G401 (cell line): ENCODE data around the gene FAM229A. TPM values are rescaled to one million over a fixed set of nuclear protein-coding genes. Genes with fewer than 3 reads are reported as not detected.
A peak's percentile ranks its signal among the peaks of the same experiment; 100 is the strongest.
"Not testable (repeated sequence)": the region's sequence is repeated elsewhere in the genome, so short reads cannot be mapped to it uniquely, and the experiment has no call there.

Experiments used
- DNase-seq: peaks from one replicate; pipeline ENCODE4 v3.0.0-alpha.2; 2015; ENCODE audit warnings: low spot score
- in situ Hi-C: cut with HindIII; loops from 2 replicates; pipeline ENCODE4 v1.10.0; 2016; ENCODE audit warnings: low sequenced_read_pairs, mixed read lengths
- total RNA-seq: library from RNA; depleted of rRNA; stranded (reverse); fragments of >200 nt; shearing (Covaris generic); gene quantifications from 2 replicates; pipeline ENCODE4 v1.2.3, GENCODE V29; 2014; rRNA removed

Gene FAM229A, protein sequence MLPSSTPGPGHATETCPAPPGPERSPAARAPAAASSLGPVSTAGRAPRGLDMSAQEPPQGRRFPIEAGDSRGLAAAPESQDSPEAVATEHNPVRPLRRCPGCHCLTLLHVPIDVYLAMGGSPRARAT
- total RNA-seq = 0.20 and 0.31 TPM in 2 replicates

DNA sequence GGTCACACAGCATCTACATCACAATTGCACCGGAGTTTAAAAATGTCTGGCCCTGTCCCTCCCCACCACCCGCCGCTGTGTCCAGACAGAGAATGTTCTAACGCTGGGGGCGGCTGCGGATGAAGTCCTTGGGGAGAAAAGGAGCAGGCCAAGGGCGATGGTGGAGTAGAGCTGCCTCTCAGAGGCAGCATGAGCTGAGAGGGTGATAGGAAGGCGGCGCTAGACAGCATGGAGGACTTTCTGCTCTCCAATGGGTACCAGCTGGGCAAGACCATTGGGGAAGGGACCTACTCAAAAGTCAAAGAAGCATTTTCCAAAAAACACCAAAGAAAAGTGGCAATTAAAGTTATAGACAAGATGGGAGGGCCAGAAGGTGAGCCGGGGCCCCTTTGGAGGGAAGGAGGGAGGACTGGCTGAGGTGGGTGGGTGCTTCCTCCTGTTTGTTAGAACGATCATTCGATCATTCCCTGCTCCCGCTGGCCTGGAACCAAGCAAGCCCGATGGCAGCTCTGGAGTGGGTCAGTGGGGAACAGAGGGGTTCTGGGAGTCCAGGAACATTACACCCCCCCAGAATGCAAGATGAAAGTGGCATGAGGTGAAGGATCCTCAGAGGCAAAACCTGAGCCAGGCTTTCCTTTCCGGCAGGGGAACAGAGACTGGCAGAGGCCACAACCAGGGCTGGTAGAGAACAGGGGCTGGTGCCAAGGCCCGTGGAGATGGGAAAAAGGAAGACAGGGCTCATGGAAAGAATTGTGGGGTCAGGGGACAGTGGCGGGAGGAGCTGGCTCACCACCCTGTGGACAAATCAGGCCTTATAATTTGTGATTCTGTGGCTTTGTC lies at the start of gene FAM229A, which contains the start of gene TSSK3:
TSS of gene FAM229A (minus strand) at position 12 of the 840 bp plus-strand sequence. CDS start 394 bp downstream, outside the sequence.
TSS of gene TSSK3 (plus strand) at position 66 of the 840 bp plus-strand sequence. CDS start at position 229, 163 bp downstream.
- in situ Hi-C loops = no loop called here

DNA sequence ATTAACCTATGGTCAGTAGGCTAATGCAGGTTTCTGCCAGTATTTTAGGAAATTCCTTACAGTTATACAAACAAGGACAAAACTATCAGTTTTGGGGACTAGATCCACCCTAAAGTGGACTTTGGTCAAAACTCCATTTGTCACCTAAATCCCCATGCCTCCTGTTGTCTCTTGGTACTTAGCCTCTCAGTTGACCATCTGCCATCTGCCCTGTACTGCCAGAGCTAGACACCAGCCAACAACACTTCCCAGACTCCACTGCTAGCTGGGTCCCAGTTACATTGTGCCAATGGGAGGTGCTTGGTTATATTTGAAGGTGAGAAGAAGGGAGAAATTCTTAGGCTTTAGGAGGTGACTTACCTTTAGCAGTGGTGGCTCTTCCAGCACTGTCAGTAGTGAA lies 49.0 kb upstream of the FAM229A start:
- peak; percentile 97 for DNase-seq
- in situ Hi-C loops = no loop called here

More for the DNA sequence above, at the start of gene FAM229A, which contains the start of gene TSSK3:
- no peak for DNase-seq

DNA sequence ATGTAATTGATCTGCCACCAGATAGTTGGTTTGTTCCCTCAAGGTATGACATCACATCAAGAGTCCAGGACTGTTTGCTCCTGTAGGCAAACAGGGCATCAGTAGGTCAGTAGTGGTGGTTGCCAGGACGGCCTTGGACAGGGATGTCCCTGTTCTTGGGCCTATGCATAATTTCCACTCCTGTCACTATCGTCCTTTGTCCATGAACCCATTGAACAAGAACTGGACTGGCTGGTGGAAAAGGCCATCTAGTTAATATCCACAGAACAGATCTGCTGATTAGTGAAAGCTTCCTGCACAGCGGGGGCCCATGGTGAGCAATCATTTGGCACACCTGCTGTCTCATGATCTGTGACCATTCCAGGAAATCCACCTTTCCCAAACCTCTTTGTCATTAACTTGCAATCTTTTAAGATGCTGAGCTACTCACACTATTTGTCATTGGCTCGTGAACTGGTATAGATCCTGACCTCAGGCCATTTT lies 44.4 kb upstream of the FAM229A start:
- DNase-seq = peak; percentile 53
- in situ Hi-C loops = no loop called here

DNA sequence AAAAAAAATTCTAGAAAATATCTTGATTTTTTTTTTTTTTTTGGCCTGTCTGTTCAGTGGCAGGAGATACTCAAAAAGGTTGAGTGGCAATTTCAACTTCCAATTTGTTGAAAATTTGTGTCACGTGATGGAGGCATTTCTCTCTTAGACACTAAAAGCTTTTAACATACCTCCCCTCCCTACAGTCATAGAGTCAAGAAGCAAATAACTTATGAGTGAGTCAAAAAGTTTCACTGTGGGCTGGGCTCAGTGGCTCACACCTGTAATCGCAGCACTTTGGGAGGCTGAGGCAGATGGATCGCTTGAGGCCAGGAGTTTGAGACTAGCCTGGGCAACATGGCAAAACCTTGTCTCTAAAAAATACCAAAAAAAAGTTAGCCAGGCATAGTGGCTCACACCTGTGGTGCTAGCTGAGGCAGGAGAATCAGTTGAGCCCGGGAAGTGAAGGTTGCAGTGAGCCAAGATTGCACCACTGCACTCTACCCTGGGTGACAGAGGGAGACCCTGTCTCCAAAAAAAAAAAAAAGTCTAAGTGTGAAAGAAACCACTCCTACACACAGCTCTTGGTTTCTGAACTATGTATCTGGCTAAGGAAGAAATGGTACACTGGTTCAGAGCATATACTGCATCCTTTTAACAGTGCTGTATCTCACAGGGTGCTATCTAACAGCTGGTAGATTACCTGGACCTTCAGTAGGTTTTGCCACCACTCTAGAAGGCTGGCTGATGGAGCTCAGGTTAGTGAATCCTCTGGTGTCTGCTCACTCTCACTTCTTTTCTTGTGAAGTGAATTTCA lies 43.6 kb upstream of the FAM229A start:
- in situ Hi-C loops = no loop called here
- no peak for DNase-seq

DNA sequence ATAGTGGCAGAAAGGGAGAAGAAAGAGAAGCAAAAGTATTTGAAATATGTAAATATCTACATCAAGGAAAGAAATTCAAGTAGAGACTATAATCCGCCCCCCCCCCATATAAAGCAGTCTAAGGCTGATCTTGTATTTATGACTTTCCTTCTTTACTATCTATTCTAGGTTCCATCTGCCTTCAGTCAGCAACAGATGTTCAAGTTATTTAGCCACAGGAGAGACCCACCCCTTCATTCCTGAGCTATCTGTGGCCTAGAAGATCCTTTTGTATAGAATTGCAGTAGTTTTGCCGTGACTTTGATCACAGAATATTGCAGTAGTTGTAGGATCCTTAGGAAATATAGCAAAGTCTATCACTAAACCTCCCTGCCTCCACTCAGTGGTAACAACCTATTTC lies 42.7 kb upstream of the FAM229A start:
- DNase-seq = no peak
- in situ Hi-C loops = no loop called here

DNA sequence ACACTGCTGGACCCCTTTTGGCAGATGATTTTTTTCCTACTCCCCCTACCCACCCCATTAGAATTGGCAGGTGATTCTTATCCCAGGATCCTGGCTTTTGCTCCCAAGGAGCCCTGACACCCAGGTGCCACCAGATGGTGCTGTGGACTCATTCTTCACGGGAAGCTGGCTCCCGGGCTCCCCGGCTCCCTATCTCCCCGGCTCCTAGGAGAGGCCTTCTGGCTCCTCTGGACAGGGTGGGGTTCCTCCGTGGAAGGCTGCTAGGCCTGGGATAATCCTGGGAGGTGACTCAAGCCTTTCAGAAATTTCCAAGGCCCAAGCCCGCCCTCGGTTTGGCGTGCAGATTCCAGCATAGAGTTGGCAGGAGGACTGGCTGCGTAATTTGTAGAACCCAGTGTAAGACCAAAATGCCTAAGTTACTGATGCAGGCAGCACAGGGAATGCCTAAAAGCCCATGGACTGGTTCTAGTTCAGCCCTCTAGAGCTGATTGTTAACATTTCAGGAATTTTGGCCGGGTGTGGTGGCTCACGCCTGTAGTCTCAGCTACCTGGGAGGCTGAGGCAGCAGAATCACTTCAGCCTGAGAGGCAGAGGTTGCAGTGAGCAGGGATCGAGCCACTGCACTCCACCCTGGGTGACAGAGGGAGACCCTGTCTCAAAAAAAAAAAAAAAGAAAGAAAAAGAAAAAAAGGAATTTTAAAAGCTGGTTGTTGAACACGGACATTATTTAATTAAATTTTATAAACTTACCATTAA lies 38.8 kb upstream of the FAM229A start:
- DNase-seq = peak; percentile 91

DNA sequence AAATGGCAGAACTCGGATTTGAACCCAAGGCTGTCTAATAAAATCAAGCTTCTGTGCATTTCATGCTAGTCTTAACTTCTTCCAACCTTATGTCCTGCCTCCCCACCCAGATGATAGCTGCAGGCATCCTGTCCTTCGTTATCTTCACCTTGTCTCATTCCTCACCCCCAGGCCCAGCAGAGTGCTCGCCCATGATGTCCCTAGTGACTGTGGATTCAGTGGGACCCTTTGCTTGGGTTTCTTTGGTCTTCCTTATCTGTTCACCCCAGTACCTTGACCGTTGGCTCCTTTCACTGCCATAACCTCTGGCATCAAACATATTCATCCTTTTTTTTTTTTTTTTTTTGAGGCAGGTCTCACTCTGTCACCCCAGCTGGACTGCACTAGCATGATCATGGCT lies 37.6 kb upstream of the FAM229A start:
- in situ Hi-C loops = no loop called here
- DNase-seq = no peak

More for the DNA sequence above, 38.8 kb upstream of the FAM229A start:
- in situ Hi-C loops = no loop called here

DNA sequence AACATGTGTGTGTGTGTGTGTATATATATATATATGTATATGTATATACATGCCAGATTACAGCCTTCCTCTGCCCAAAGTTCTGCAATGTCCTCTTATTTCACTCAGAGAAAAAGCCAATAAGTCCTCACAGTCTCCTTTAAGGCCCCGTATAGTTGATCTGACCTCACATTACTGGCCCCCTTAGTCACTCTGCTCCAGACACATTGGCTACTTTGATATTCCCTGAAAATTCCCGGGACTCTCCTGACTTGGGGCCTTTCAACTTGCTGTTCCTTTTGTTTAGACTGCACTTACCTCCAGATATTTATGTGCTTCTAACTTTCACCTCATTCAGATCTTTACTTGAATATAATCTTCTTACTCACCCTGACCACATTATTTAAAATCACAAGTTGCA lies 36.1 kb upstream of the FAM229A start:
- in situ Hi-C loops = no loop called here
- DNase-seq = no peak

DNA sequence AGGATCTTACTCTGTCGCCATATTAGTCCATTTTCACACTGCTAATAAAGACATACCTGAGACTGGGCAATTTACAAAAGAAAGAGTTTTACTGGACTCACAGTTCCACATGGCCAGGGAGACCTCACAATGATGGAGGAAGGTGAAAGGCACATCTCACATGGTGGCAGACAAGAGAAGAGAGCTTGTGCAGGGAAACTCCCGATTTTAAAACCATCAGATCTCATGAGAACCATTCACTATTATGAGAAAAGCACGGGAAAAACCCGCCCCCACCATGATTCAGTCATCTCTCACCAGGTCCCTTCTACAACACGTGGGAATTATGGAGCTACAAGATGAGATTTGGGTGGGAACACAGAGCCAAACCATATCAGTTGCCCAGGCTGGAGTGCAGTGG lies 34.2 kb upstream of the FAM229A start:
- in situ Hi-C loops, DNase-seq: not testable (repeated sequence)

DNA sequence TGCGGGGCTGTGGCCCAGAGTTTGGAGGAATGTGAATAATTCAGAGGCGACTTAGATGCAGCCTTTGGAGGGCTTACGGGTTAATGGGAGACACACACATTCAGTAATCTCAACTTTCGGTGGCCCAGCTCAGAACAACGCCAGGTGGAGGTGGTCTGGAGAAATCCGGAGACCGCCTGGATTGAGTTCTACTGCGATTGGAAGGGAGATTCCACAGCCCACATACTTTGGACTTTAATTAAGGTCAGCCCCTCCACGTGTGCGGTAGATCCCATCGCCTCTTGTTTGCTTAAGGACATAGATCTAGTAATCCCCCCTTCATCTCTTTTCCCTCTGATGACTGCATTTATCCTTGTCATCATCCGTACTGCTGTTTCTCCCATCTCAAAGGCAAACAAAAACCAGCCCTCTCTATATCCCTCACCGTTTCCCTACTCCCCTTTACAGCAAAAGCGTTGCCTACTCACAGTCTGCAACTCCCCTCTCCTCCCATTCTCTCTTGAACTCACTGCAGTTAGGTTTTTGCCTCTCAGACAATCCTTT lies 32.7 kb upstream of the FAM229A start:
- DNase-seq = no peak
- in situ Hi-C loops = no loop called here

DNA sequence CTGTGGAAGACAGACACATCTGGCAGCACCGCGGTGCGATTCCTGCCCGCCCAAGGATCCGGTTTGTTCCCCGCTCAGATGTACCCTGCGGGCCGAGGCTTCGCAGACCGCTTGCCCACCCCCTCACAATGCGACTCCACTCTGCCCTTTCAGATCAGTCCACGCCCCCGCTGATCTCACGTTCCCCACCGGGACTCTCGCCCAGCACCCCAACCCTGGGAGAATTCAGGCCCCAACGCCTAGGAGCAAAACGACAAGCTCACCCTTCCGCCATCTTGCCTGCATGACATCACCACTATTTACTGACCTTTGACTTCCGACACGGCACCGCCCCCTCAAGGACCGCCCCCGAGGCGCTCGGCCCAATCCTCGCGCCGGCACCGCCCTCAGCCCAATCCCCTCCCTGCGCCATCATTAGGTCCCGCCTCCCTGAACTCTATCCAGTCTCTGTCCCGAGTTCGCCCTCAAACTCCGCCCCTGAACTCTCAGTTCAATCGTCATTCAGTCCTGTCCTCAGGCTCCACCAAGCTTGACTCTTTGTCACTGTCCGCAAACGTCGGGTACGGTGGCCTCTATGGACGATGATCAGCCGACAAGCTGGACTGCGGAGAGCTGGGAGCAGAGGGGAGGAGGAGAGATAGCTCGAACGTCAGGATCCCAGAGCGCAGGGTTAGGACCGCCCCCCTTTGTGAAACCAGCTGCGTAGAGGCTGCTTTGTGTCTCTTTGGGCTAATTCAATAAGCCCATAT lies 32.0 kb upstream of the FAM229A start, which contains the start of gene BSDC1:
TSS of gene BSDC1 (minus strand) at position 301 of the 749 bp plus-strand sequence. CDS start at position 274, 27 bp downstream.
- DNase-seq = peak; percentile 100
- in situ Hi-C loops = no loop called here

DNA sequence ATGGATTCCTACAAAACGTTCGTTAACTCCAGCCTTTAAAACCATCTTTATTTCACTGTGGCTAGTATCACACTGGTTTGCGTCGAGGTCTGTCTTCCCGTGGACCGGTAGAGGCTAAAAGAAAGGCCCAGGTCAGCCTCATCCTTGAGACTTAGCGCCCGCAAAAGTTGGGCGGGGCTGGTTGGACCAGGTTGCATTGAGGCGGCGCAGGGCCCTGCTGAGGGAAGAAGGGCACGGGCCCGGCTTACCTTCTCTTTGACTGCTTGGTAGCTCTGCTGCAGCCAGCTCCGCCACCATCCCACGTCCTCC lies 31.5 kb upstream of the FAM229A start:
- DNase-seq = no peak
- in situ Hi-C loops = no loop called here

DNA sequence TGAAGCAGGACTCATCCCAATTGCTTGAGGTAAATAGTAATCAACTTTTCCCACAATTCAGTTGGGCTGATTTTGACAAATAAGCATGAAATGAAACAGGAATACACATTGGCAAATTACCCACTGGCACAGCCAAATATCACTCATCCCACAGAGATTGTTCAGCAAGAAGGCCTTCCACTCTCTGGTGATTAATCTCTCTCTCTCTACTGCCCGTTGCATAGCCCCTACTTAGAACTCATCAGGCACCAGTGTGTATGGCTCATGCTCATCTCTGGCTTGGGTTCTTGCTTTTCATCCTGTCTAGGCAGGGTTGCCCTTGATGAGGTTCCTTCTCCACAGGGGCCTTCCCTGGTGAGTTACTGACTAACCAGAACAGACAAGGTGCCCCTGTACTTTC lies 30.9 kb upstream of the FAM229A start:
- in situ Hi-C loops = no loop called here

DNA sequence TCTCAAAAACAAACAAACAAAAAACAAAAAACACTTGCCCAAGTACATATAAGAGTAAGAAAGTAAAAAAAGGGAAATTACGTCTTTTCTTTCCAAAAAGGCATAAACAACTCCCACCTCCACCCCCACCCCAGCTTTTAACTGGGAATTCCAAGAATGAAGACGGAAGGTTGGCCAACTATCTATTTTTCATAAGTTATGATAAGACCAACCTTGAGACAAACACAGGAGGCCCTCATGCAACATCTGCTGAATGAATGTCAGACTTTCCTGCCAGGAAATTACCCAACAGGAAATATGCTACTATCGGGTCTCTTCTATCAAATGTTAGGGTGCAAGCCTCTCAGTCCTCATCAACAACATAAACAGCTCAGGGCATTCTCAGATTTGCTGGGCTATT lies 30.0 kb upstream of the FAM229A start:
- in situ Hi-C loops = no loop called here
- no peak for DNase-seq

More for the DNA sequence above, 30.9 kb upstream of the FAM229A start:
- no peak for DNase-seq

DNA sequence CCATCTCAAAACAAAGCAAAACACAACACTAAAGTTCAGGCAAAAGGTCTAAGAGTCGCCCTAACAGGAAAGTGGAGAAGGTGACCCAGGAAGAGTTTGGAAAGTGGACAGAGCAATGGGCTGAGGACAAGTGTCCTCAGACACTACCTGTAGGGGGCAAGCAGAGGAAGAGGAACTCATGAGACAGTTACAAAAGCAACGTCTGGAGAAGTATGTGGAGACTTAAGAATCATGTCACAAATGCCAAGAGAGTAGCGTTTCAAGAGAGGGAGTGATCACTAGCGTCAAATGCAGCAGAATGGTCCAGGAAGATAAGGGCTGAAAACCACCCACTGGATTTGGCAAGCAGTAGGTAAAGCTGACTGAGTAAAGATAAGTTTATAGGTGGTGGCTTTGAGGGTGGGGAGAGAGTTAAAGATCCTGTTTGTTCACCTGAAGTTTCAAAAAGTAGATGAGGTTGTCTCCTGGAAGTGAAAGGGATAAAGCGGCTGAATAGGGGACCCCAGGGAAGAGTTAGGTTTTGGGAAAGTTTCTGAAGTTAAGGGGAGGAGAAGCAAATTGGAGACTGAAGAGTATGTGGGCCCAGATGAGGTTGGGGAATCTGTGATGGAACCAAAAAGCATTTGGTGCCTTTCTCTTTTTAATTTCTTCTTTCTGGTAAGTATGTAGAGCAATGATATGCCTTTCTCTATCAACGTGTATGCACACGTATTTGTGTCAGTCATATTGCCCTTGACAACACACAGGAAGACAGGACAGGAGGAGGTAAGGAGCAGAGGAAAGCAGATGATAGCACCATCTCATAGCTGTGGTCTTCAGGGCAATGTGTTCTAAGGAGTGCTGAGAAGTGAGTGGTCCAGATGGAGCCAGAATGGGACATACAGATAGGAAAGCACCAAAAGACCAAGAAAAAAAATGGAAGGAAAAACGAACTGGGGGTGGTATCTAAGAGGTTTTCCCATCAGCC lies 28.9 kb upstream of the FAM229A start:
- in situ Hi-C loops = no loop called here
- no peak for DNase-seq

DNA sequence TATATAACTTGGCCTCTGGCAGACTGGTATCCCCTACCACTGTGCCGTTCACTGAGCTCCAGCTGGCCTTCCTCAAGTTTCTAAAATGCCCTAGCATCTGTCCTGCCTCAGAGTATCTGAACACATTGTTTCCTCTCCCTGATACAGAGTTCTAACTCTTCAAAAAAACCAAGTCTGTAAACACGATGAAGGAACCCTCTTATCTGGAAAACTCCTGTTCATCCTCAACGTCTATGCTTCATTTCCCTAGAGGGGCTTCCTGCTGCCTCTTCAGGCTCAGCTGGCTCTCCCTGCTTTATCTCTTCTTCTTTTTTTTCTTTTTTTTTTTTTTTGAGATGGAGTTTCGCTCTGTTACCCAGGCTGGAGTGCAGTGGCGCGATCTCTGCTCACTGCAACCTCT lies 26.4 kb upstream of the FAM229A start:
- no peak for DNase-seq
- in situ Hi-C loops = no loop called here
